Measurements from ENCODE around the gene LARGE1. TPM values are rescaled to one million over a fixed set of nuclear protein-coding genes. Genes with fewer than 3 reads are reported as not detected.
A peak's percentile ranks its signal among the peaks of the same experiment; 100 is the strongest.

LARGE1 gene
- total and polyA plus RNA-seq, 2 of the 4 experiments (the other 2 are of a cell fraction) = 6.2 to 12.4 TPM

DNA sequence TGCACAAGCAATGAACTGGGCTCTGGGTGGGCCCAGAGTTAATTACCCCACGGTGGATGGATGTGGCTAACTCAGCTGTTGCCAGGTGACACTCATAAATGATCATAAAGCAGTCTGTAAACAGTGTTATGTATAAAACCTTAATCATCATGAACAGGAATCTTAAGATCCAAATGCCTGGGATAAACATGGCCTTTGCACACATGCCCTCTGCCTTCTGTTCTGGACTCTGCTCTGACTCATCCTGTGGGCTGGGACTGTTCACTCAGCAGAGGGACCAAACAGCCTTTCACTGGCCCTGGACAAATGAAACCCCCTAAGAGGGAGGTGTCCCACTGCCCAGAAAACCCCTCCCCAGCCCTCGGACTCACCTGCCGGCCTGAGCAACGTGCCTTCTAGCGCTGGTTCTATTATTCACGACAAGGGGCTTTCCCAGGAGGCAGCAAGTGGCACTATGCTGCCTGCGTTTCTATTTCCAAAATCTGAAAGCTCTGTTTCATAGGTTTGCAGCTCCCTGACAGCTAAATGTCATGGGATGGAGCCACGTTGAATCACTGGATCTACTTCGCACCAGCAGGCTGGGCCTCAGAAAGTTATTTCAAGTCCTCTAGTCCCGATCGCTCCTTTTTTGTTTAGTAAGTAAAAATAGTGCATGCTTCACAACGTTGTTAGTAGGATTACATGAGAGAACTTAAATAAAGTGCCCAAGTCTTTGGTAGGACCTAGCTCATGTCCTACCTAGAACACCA, 53.0 kb downstream of the LARGE1 start (continued):
- TF ChIP-seq, protein P1, sequence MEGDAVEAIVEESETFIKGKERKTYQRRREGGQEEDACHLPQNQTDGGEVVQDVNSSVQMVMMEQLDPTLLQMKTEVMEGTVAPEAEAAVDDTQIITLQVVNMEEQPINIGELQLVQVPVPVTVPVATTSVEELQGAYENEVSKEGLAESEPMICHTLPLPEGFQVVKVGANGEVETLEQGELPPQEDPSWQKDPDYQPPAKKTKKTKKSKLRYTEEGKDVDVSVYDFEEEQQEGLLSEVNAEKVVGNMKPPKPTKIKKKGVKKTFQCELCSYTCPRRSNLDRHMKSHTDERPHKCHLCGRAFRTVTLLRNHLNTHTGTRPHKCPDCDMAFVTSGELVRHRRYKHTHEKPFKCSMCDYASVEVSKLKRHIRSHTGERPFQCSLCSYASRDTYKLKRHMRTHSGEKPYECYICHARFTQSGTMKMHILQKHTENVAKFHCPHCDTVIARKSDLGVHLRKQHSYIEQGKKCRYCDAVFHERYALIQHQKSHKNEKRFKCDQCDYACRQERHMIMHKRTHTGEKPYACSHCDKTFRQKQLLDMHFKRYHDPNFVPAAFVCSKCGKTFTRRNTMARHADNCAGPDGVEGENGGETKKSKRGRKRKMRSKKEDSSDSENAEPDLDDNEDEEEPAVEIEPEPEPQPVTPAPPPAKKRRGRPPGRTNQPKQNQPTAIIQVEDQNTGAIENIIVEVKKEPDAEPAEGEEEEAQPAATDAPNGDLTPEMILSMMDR (conservative IDR thresholded peaks at IDR 0.05; ENCODE audit: low read depth, low read length) = no peak
- 0 out of 2 replicates have a peak, but pooled peaks have one; percentile 7 for TF ChIP-seq MXI1 (IDR thresholded peaks at IDR 0.05; ENCODE audit: borderline replicate concordance, low read depth, low read length)

GRCh38 chr22:33866511-33866910, 53.8 kb downstream of the LARGE1 start:
- Histone ChIP-seq H2AK9ac (replicated peaks; ENCODE audit: low read depth, low read length, poor library complexity) (no peak overlapping the region), H3K9ac (ENCODE audit: low read depth, low read length) (no peak overlapping the region), H3K27me3 (ENCODE audit: control insufficient read depth, insufficient read depth, low read length) (no peaks in the 10 kb centered on the region), H3K36me3 (ENCODE audit: control insufficient read depth, insufficient read depth, low read length) (no peaks in the 10 kb centered on the region), H3K4ac (ENCODE audit: low read depth, low read length) (no peak overlapping the region), H2BK5ac (ENCODE audit: low read depth, low read length, poor library complexity, severe bottlenecking) (peak overlapping the region; percentile 5), H3K56ac (ENCODE audit: extremely low read depth, insufficient read depth, low read length) (no peak overlapping the region), H3K79me1 (ENCODE audit: low read depth in 1 of 2, low read length in 2 of 2) (peaks cover 27 to 60% of the 10 kb centered on the region in 2 experiments), H3K4me3 (ENCODE audit: insufficient read depth, low read depth, low read length) (no peak overlapping the region), H3K27ac (ENCODE audit: insufficient read depth, low read length) (no peak overlapping the region), H2BK20ac (ENCODE audit: low read depth, low read length) (0 out of 2 replicates have a peak overlapping the region, but pooled peaks have one; percentile 2), H2AK5ac (ENCODE audit: low read depth, low read length) (peak overlapping the region; percentile 44; the same call in 1 of the 2 replicates), H3K23ac (ENCODE audit: low read depth, low read length) (no peak overlapping the region), H3K14ac (replicated peaks; ENCODE audit: low read depth, low read length) (0 out of 2 replicates have a peak overlapping the region, but pooled peaks have one; percentile 18), H2BK15ac (ENCODE audit: low read depth, low read length) (0 out of 3 replicates have a peak overlapping the region, but pooled peaks have one; percentile 6), H3K4me2 (ENCODE audit: low read depth, low read length) (no peak overlapping the region), H4K5ac (ENCODE audit: low read depth, low read length) (no peak overlapping the region), H2BK120ac (ENCODE audit: low read depth, low read length) (no peak overlapping the region), H4K8ac (ENCODE audit: low read depth in 2 of 2, low read length in 2 of 2) (no peak overlapping the region), H3K4me1 (ENCODE audit: control insufficient read depth, insufficient read depth, low read length) (peaks cover 21% of the 10 kb centered on the region), H3K9me3 (ENCODE audit: control insufficient read depth, insufficient read depth, low read length) (no peaks in the 10 kb centered on the region), H4K91ac (ENCODE audit: insufficient read depth, low read depth, low read length) (no peak overlapping the region), H2AFZ (replicated peaks; ENCODE audit: low read length, poor library complexity) (no peak overlapping the region), H3K9me1 (ENCODE audit: insufficient read depth, low read length) (peaks cover 12% of the 10 kb centered on the region), H3K18ac (ENCODE audit: low read depth, low read length) (no peak overlapping the region), H4K20me1 (ENCODE audit: insufficient read depth, low read length) (no peaks in the 10 kb centered on the region)
- CTCF ChIA-PET = interaction anchor here (0.6 kb wide), 1 partner anchor 463 kb away, joined by 3 read pairs; no protein-coding TSS in a partner anchor
- intact Hi-C loops (cut with micrococcal nuclease) = no loop called here
- dilution Hi-C loops (cut with HindIII; ENCODE audit: low sequenced_read_pairs, unreplicated experiment) = no loop called here
- in situ Hi-C loops (cut with MboI; ENCODE audit: low sequenced_read_pairs) = no loop called here
- no CpG with 5 or more reads among the region's 3 CpGs for WGBS, 2 experiments (ENCODE audit: extremely low coverage in 2 of 2, insufficient read length in 1 of 2)
- POLR2A ChIA-PET (ENCODE audit: unreplicated experiment) = interaction anchor here (0.7 kb wide), 1 partner anchor 23 kb away, joined by 3 read pairs; no protein-coding TSS in a partner anchor
- DNase-seq (no peak), ATAC-seq (ENCODE audit: low read depth) (no peak)
- no TSS peak for BruUV-seq (replicated peaks)
- TF ChIP-seq MAFK (IDR thresholded peaks at IDR 0.05; ENCODE audit: low read depth, low read length) (no peak), BHLHE40 (IDR thresholded peaks at IDR 0.05; ENCODE audit: low read depth, low read length) (no peak), SMC3 (IDR thresholded peaks at IDR 0.05; ENCODE audit: low read depth, low read length) (no peak), MXI1 (IDR thresholded peaks at IDR 0.05; ENCODE audit: borderline replicate concordance, low read depth, low read length) (no peak), CEBPB (IDR thresholded peaks at IDR 0.05; ENCODE audit: low read depth, low read length) (no peak), RCOR1 (IDR thresholded peaks at IDR 0.05; ENCODE audit: insufficient replicate concordance, low read length) (no peak), NFE2L2 (IDR thresholded peaks at IDR 0.05; ENCODE audit: low read depth, low read length) (no peak), RAD21 (IDR thresholded peaks at IDR 0.05; ENCODE audit: low read length) (no peak), FOS (IDR thresholded peaks at IDR 0.05; ENCODE audit: low read depth, low read length) (no peak)
- TF ChIP-seq, protein P2, sequence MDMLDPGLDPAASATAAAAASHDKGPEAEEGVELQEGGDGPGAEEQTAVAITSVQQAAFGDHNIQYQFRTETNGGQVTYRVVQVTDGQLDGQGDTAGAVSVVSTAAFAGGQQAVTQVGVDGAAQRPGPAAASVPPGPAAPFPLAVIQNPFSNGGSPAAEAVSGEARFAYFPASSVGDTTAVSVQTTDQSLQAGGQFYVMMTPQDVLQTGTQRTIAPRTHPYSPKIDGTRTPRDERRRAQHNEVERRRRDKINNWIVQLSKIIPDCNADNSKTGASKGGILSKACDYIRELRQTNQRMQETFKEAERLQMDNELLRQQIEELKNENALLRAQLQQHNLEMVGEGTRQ (IDR thresholded peaks at IDR 0.05; ENCODE audit: low read depth, low read length) = no peak
- TF ChIP-seq, protein P3, sequence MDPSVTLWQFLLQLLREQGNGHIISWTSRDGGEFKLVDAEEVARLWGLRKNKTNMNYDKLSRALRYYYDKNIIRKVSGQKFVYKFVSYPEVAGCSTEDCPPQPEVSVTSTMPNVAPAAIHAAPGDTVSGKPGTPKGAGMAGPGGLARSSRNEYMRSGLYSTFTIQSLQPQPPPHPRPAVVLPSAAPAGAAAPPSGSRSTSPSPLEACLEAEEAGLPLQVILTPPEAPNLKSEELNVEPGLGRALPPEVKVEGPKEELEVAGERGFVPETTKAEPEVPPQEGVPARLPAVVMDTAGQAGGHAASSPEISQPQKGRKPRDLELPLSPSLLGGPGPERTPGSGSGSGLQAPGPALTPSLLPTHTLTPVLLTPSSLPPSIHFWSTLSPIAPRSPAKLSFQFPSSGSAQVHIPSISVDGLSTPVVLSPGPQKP (IDR thresholded peaks at IDR 0.05; ENCODE audit: borderline replicate concordance, low read depth, low read length) = no peak

Measured in IMR-90 (cell line).